Measurements from ENCODE around the gene GRID1.

Gene GRID1

DNA sequence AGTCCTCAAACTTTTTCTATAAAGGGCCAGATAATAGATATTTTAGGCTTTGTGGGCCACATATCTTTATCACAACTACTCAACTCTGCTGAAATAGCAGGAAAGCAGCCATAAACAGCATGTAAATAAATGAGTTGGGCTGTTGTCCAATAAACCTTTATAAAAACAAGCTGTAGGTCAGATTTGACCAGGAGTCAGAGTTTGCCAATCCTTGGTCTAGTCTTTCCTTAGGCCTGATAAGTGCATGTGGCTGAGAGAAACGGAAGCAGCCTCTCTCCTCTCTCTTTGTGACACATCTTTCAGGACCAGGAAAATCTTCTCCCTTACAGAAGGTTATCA is 724.5 kb downstream of the GRID1 start:
- Mint-ChIP-seq H3K9me3 (no peaks in the 10 kb centered on the region), H3K27me3 (ENCODE audit: low read depth) (no peaks in the 10 kb centered on the region), H3K36me3 (ENCODE audit: low read depth) (no peaks in the 10 kb centered on the region), H3K4me3 (no peak overlapping the region), H3K4me1 (peaks cover 60% of the 10 kb centered on the region), H3K27ac (peak overlapping the region; percentile 9 to 79 (median 71))
- TF ChIP-seq, protein P1, sequence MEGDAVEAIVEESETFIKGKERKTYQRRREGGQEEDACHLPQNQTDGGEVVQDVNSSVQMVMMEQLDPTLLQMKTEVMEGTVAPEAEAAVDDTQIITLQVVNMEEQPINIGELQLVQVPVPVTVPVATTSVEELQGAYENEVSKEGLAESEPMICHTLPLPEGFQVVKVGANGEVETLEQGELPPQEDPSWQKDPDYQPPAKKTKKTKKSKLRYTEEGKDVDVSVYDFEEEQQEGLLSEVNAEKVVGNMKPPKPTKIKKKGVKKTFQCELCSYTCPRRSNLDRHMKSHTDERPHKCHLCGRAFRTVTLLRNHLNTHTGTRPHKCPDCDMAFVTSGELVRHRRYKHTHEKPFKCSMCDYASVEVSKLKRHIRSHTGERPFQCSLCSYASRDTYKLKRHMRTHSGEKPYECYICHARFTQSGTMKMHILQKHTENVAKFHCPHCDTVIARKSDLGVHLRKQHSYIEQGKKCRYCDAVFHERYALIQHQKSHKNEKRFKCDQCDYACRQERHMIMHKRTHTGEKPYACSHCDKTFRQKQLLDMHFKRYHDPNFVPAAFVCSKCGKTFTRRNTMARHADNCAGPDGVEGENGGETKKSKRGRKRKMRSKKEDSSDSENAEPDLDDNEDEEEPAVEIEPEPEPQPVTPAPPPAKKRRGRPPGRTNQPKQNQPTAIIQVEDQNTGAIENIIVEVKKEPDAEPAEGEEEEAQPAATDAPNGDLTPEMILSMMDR (IDR thresholded peaks at IDR 0.05; ENCODE audit: unreplicated experiment in 3 of 3): no peak

DNA sequence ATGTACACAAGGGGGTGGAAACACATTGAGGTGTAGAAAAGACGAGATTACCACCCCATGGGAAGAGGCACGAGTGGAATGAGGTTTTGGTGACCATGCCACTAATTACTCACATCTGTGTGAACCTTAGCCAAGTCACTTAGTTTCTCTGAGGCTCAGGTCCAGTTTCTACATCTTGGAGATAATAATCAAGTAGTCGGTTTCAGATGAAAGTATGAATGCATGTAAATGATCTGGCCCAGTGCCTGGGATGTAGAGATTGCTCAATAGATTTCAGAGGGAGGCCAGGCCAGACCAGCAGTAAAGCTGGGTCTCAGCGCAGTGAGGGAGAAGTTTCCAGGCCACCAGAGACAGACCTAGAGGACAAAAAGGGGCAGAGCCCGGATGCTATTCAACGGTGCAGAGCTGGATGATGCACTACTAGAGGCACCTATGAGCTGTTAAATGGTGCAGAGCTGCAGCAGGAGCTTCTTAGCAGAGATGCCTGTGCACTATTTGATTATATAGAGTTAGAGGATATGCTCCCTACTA is 725.1 kb downstream of the GRID1 start:
- Mint-ChIP-seq H3K4me3 (no peak overlapping the region), H3K27me3 (ENCODE audit: low read depth) (no peaks in the 10 kb centered on the region), H3K36me3 (ENCODE audit: low read depth) (no peaks in the 10 kb centered on the region), H3K9me3 (no peaks in the 10 kb centered on the region), H3K4me1 (peaks cover 54% of the 10 kb centered on the region), H3K27ac (peak overlapping the region in 2 of 3 experiments; percentile 67 to 79)
- TF ChIP-seq, protein P1 (IDR thresholded peaks at IDR 0.05; ENCODE audit: unreplicated experiment in 3 of 3): no peak

DNA sequence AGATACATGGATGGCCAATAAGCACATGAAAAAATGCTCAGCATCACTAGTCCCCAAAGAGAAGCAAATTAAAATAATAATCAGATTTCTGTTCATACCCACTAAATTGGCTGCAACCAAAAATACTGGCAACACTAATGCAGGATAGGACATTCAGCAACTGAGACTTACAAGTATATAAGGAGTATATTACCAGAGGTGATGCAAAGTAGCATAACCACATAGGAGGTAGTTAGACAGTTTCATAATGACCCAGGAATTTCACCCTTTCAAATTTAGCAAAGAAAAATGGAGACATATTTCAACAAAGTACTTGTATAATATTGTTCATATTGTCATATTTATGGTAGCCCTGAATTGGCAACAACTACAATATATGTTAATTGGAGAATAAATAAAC is 727.8 kb downstream of the GRID1 start:
- Mint-ChIP-seq H3K27ac (no peak overlapping the region), H3K9me3 (no peaks in the 10 kb centered on the region), H3K4me3 (no peak overlapping the region), H3K27me3 (ENCODE audit: low read depth) (no peaks in the 10 kb centered on the region), H3K36me3 (ENCODE audit: low read depth) (no peaks in the 10 kb centered on the region), H3K4me1 (peaks cover 28% of the 10 kb centered on the region)
- TF ChIP-seq, protein P1 (IDR thresholded peaks at IDR 0.05; ENCODE audit: unreplicated experiment in 3 of 3): no peak

DNA sequence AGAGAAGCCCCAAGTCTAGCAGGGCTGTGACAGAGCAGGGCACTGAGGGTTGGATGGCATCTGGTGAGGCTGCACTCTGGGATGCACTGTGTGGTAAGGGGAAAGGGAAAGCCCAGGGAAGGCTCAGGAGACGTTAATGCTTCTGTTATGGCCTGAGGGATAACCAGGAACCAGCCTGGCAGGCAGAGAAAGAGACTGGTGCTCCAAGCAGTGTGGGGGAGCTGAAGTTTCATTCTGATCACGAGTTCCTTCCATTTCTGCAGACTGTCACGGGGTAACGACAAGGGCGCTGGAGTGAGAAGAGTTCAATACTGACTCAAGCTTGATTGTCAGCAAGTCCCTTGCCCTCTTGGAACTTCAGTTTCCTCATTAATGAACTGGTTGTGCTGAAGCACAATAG is 730.9 kb downstream of the GRID1 start:
- Mint-ChIP-seq H3K27ac (peak overlapping the region in 1 of 3 experiments; percentile 33), H3K9me3 (no peaks in the 10 kb centered on the region), H3K36me3 (ENCODE audit: low read depth) (no peaks in the 10 kb centered on the region), H3K4me3 (no peak overlapping the region), H3K4me1 (peaks cover 6% of the 10 kb centered on the region), H3K27me3 (ENCODE audit: low read depth) (no peaks in the 10 kb centered on the region)
- TF ChIP-seq, protein P1 (IDR thresholded peaks at IDR 0.05; ENCODE audit: unreplicated experiment in 3 of 3): no peak

DNA sequence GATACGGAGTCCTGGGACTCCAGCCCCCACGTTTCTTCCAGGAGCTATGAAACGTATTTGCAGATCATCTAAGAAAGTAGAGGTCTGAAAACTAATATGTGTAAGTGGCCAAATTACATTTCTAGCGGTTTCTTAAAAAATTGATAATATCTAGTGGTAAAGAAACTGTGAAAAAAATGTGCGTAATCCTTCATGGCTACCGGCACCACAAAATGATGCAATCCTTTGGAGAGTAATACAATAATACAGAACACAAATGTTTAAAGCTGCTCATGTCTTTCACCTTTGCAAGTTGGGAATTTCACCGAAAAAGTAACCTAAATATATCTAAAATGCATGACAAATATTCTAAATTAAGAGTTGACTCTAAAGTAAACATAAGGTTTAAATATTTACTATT is 742.1 kb downstream of the GRID1 start:
- Mint-ChIP-seq H3K4me1 (no peaks in the 10 kb centered on the region), H3K4me3 (no peak overlapping the region), H3K9me3 (no peaks in the 10 kb centered on the region), H3K27ac (no peak overlapping the region), H3K36me3 (ENCODE audit: low read depth) (no peaks in the 10 kb centered on the region), H3K27me3 (ENCODE audit: low read depth) (peaks cover 5% of the 10 kb centered on the region)
- TF ChIP-seq, protein P1 (IDR thresholded peaks at IDR 0.05; ENCODE audit: unreplicated experiment in 3 of 3): no peak

DNA sequence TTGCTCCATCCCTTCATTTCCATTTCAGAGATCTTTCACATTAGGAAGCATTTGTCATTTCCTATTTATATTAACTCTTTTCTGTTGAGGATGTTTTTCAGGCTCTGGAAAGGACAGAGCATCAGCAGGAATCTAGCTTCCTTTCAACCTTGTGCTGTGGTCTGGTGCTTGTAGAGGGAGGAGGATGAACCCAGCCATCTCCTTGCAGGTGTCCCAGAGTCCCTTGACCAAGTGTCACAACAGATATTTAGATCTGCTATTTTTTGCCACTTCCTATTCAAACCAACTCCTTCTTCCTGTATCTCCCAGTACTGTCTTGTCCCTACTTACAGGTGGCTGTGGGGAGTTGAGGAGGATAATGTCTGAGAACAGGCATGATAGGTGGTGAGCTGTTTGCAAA is 742.8 kb downstream of the GRID1 start:
- H3K9me3 Mint-ChIP-seq: no peaks in the 10 kb centered on the region
- no peaks in the 10 kb centered on the region for H3K36me3 Mint-ChIP-seq (ENCODE audit: low read depth)
- H3K4me1 Mint-ChIP-seq: no peaks in the 10 kb centered on the region
- peaks cover 8% of the 10 kb centered on the region for H3K27me3 Mint-ChIP-seq (ENCODE audit: low read depth)
- H3K4me3 Mint-ChIP-seq: no peak overlapping the region
- TF ChIP-seq, protein P1 (IDR thresholded peaks at IDR 0.05; ENCODE audit: unreplicated experiment in 3 of 3): no peak
- no peak overlapping the region for H3K27ac Mint-ChIP-seq

Data from nephron (organoid).